ENCODE results near the gene CABP2. TPM values are rescaled to one million over a fixed set of nuclear protein-coding genes. Genes with fewer than 3 reads are reported as not detected.

Gene CABP2
- total RNA-seq, 1 donor from 2014 or later = not detected

DNA sequence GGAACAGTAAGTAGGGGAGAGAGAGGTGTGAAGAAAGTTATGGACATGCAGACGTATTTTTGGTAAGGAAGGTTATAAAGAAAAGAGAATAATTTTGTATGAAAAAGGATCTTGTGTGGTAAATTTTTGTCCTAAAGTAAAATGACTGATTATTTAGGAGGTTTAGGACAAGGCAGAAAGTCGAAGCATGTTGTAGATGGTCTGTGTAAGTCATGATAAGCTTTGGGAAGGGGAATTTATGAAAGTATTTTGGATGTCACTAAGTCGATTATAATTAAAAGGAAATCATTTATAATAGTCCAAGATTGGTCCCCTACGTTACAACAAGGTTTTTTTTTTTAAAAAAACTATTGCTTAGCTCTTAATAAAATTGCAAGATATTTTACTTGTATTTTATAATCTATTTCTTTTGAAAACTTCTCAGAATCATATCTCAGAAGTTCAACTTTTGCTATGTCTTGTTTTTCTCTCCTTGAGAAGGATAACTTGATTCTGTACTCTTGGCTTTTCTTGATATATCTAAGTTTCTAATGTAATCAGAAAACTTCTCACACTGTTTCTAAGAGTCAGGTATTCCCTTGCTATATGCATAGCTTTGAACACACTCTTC lies 10.9 kb upstream of the CABP2 start:
- DNase-seq (ENCODE audit: low read depth) = no peak
- no peaks in the 10 kb centered on the region for H3K36me3 ChIP-seq (ENCODE audit: control insufficient read depth, insufficient read depth, low read length)

DNA sequence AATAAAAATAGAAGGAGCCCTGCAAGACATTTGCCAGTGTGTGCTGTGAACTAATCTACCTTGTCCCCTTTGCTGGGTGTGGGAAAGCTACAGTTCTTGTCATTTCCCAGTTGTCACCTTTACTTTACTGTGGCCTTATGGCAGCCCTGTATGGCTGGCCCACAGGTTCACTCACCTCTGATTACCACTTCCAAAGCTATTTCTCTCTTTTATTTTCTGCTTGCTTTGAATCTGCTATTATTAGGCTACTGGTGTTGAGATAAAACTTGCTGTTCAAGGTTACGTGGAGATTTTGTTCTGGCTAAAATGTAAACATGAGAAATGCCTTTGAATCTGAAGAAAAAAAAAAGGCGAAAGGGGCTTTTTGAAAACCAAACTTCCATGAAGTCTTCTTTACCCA lies 9.6 kb upstream of the CABP2 start:
- FAIRE-seq = no peak
- no peaks in the 10 kb centered on the region for H3K27me3 ChIP-seq (ENCODE audit: control insufficient read depth, insufficient read depth, low read length)
- DNase-seq (ENCODE audit: low read depth) = no peak
- H3K36me3 ChIP-seq (ENCODE audit: control insufficient read depth, insufficient read depth, low read length) = no peaks in the 10 kb centered on the region
- H3K4me3 ChIP-seq (ENCODE audit: low read depth, low read length) = no peak overlapping the region
- TF ChIP-seq, protein P1, sequence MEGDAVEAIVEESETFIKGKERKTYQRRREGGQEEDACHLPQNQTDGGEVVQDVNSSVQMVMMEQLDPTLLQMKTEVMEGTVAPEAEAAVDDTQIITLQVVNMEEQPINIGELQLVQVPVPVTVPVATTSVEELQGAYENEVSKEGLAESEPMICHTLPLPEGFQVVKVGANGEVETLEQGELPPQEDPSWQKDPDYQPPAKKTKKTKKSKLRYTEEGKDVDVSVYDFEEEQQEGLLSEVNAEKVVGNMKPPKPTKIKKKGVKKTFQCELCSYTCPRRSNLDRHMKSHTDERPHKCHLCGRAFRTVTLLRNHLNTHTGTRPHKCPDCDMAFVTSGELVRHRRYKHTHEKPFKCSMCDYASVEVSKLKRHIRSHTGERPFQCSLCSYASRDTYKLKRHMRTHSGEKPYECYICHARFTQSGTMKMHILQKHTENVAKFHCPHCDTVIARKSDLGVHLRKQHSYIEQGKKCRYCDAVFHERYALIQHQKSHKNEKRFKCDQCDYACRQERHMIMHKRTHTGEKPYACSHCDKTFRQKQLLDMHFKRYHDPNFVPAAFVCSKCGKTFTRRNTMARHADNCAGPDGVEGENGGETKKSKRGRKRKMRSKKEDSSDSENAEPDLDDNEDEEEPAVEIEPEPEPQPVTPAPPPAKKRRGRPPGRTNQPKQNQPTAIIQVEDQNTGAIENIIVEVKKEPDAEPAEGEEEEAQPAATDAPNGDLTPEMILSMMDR (IDR thresholded peaks at IDR 0.05; ENCODE audit: insufficient read depth, low read length, severe bottlenecking) = no peak

More for the DNA sequence above, 10.9 kb upstream of the CABP2 start:
- Histone ChIP-seq H3K4me3 (ENCODE audit: low read depth, low read length) (no peak overlapping the region), H3K27me3 (ENCODE audit: control insufficient read depth, insufficient read depth, low read length) (no peaks in the 10 kb centered on the region)
- TF ChIP-seq, protein P1 (IDR thresholded peaks at IDR 0.05; ENCODE audit: insufficient read depth, low read length, severe bottlenecking) = no peak
- no peak for FAIRE-seq

DNA sequence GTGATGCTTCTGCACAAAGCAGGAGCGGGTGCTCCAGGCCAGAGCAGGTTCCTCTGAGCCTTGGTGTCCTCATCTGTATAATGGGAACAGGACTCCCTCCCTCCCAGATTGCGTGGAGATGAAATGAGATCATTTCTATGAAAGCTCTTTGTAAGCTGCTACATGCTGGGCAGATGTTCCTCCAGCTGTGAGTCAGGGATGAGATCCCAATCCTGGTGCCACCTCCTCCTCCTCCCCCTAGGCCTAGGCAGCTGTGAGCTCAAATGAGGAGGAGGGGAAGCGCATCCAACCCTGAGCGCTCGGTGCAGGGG lies 7.0 kb upstream of the CABP2 start:
- TF ChIP-seq, protein P1 (IDR thresholded peaks at IDR 0.05; ENCODE audit: insufficient read depth, low read length, severe bottlenecking) = no peak
- no peak overlapping the region for H3K4me3 ChIP-seq (ENCODE audit: low read depth, low read length)
- H3K36me3 ChIP-seq (ENCODE audit: control insufficient read depth, insufficient read depth, low read length) = no peaks in the 10 kb centered on the region
- peak; percentile 72 for FAIRE-seq
- no peaks in the 10 kb centered on the region for H3K27me3 ChIP-seq (ENCODE audit: control insufficient read depth, insufficient read depth, low read length)
- DNase-seq (ENCODE audit: low read depth) = no peak

DNA sequence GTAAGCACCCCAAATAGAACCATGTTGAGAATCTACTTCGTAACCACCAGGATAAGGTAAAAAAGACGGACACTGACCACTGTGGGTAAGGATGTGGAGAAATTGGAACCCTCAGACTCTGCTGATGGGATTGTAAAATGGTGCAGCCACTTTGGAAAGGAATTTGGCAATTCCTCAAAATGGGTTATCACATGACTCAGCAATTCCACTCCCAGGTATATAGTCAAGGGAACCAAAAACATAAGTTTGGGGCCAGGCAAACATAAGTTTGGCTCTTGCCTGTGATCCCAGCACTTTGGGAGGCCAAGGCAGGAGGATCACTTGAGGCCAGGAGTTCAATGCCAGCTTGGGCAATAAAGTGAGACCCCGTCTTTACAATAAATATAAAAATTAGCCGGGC lies 5.1 kb upstream of the CABP2 start:
- Histone ChIP-seq H3K36me3 (ENCODE audit: control insufficient read depth, insufficient read depth, low read length) (no peaks in the 10 kb centered on the region), H3K4me3 (ENCODE audit: low read depth, low read length) (no peak overlapping the region), H3K27me3 (ENCODE audit: control insufficient read depth, insufficient read depth, low read length) (no peaks in the 10 kb centered on the region)
- DNase-seq (ENCODE audit: low read depth) = no peak
- FAIRE-seq = no peak
- TF ChIP-seq, protein P1 (IDR thresholded peaks at IDR 0.05; ENCODE audit: insufficient read depth, low read length, severe bottlenecking) = no peak

DNA sequence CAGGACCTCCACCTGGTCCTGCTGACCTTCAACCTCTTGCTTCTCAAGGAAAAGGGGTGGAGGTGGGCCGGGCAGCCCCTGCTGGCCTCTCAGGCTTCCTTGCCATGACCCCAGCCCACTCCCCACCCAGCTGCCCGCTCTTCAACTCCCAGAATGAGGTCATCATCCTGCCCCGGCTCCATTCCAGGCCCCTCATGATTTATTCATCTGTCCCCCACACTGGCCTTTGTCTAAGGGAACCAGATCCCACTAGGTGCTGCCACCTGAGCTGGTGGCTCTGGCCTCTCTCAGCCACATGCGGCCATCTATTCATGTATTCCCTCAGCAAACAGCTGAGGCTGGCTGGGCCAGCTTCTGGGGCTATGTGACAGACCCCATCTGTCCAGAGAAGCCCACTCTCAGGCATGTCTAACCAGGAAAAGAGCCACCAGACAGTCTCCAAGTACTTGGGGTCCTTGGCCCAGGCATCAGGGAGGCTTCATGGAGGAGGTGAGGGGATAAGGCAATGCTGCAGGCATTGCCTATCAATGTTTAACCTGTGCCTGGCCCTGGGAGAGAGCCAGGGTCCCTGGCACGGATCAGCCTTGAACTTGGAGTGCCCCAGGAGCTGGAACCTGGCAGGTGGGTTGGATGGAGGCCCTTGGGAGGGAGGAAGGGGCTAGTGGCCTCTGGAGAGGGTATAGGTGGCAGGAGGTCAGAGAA lies 2.2 kb upstream of the CABP2 start:
- DNase-seq (ENCODE audit: low read depth) (no peak), FAIRE-seq (no peak)
- Histone ChIP-seq H3K27me3 (ENCODE audit: control insufficient read depth, insufficient read depth, low read length) (no peaks in the 10 kb centered on the region), H3K4me3 (ENCODE audit: low read depth, low read length) (no peak overlapping the region), H3K36me3 (ENCODE audit: control insufficient read depth, insufficient read depth, low read length) (no peaks in the 10 kb centered on the region)
- TF ChIP-seq, protein P1 (IDR thresholded peaks at IDR 0.05; ENCODE audit: insufficient read depth, low read length, severe bottlenecking) = no peak

DNA sequence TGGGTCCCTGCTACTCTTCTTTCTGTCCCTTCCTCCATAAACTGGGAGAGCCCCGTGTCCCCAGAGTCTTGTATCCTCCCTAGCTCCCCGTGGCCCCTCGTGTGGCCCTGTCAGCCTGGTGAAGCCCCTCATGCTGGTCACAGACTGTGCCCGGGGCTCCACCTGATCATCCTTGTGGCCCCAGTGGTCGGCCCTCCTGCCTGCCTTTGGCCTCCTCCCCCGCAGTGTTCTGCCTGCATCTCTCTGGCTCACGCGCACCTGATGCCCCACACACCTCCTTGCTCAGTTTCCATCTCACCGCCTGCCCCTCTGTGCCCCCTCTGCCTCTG lies 1.2 kb upstream of the CABP2 start:
- no peaks in the 10 kb centered on the region for H3K27me3 ChIP-seq (ENCODE audit: control insufficient read depth, insufficient read depth, low read length)
- TF ChIP-seq, protein P1 (IDR thresholded peaks at IDR 0.05; ENCODE audit: insufficient read depth, low read length, severe bottlenecking) = no peak
- no peak for FAIRE-seq
- no peaks in the 10 kb centered on the region for H3K36me3 ChIP-seq (ENCODE audit: control insufficient read depth, insufficient read depth, low read length)
- no peak for DNase-seq (ENCODE audit: low read depth)
- no peak overlapping the region for H3K4me3 ChIP-seq (ENCODE audit: low read depth, low read length)
